Endothelial cell of hepatic sinusoid (primary cell): ENCODE measurements around the gene C5orf63.
"Not testable (repeated sequence)": the region's sequence is repeated elsewhere in the genome, so short reads cannot be mapped to it uniquely, and the experiment has no call there.

Experiments
- in situ Hi-C: cut with HindIII; loops from 2 replicates; pipeline ENCODE4 v1.10.0; 2017; ENCODE audit warnings: low sequenced_read_pairs

C5orf63 gene

DNA sequence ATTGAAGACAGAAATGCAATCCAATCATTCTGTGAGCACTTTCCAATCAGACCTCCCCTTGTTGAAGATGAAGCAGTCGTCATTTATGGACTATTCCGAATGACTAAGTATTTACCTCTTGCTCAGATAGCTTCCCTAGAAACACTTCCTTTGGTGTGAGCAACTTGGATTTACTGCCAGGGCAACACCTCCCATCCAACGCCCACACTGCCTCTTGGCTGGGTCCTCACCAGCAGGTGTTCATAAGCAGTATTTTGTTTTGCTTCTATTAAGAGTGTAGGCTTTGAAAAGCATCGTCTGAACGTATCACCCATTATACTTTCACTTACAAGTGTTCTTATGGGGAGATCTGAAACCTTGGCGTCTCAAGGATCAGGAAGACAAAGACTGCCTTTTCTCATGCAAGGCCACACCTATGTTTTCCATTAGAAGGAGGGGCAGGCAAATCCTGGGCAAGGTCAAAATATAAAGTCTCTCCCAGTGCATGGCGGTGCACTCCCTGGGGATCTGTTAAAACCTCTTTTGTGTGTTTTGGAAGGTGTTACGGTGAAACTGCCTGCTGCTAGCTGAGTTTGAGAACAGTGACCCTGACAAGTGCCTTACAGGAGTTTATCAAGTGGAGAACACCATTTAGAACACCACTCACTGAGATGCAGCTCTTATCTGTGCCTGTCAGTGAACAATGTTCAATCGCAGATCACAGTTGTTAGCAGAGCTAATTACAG lies 32.3 kb downstream of the C5orf63 start:
- in situ Hi-C loops: no loop called here

DNA sequence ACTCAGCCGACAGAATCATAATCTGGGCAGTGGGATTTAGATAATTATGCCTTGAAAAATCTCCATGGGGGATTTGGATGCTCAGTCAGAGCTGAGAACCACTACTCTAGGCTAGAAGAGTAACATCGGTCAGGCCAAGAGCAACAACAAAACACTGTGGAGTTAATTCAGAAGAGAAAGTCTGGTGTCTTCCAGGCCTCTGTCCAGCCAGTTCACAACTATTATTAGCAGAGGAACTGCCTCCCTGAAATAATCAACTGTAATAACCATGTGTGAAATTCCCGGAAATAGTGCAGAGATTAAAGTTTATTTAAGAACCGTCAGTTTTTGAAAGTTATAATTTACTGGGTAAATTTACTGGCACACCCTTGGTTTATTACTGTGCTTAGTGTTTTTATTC lies 34.8 kb downstream of the C5orf63 start:
- in situ Hi-C loops: no loop called here

DNA sequence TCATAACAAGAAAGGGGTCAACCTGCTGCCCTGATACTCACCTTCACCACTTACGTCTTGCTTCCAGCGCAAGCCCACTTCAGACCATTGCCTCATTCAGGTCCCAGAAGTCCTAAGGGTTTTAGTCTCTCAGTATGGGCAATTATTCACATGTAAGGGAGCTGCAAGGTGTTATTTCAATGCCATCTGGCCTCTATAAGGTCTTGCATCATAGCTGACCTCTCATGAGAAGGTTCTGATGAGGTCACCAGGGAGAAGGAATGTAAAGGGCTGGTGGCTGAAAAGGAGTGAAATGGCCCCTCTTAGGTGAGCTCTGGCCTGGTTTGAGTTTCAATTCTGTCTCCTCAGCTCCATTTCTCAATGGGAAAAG lies 41.5 kb downstream of the C5orf63 start:
- in situ Hi-C loops: no loop called here

DNA sequence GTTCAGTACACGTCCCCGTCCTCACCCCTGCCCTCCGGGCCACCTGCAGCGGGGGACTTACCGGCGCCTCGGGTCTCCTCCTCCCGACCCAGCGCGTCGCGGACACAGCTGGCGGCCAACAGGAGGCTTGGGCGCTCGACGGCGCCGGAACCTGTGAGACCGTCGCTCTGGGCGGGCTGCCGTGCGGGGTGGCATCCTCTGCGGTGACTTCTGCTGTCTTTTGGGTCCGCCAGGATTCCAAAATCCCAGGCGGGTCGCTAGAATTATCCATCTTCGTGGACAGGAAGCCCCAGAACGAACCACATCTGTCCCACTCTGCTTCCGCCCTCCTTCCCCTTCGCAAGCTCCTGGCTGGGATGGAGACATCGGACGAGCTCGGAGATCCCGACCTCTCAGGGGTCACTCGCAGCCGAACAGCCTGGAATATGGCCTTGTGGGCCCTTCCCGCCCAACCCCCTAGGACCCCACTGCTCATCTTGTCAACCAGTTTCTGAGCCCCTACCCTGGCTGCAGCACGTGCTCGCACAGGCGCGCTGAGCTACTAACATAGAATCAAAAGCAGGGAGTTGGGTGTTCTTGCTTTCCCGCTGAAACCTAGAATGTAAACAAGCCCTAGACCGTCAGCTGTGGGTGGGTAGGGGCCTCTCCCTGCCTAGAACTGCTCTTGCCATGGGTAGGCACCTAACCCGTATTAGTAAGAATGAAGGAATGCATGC lies 42.0 kb downstream of the C5orf63 start:
- in situ Hi-C loops: no loop called here

DNA sequence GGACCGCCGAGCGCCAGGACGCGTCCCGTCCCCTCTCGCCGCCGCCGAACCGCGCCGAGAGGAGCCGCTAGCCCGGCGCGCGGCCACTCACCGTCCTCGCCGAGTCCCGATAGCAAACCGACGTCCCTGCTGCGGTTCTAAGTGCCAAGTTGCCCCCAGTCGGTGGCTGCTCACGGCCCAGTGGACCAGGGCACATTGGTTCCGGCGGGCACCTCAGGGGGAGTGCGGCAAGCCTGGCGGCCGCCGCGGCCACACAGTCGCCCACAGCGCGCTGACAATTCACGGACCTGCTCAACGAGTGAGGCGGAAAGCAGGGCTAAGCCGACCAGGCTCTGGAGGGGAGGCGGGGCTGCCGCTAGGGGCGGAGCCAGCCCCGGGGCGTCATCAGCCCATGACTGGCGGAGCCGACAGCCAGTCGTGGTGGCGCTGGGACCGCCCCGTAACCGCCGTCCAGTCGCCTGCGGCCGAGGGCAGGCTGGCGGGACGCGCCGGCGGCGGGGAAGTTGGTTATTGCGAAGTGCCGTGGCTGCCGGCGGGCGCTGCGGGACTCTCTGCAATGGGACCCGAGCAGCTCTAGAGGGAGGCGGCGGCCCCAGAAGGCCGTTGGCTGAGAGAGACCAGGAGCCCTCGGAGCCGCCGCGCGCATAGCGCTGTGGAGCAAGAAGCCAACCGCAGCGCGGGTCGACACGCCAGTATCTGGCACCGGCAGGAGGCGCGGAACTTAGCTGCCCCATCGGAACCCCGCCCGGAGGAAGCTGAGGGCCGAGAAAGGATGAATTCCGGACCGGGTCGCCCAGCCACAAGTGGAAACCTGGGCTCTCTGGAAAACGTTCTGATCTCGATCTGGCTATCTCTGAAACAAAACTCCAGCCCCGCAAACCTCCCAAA lies 42.8 kb downstream of the C5orf63 start, which contains the start of gene MARCHF3:
TSS of gene MARCHF3 (minus strand) at position 300 of the 888 bp plus-strand sequence. CDS start 112,387 bp downstream, outside the sequence.
- in situ Hi-C loops: no loop called here

DNA sequence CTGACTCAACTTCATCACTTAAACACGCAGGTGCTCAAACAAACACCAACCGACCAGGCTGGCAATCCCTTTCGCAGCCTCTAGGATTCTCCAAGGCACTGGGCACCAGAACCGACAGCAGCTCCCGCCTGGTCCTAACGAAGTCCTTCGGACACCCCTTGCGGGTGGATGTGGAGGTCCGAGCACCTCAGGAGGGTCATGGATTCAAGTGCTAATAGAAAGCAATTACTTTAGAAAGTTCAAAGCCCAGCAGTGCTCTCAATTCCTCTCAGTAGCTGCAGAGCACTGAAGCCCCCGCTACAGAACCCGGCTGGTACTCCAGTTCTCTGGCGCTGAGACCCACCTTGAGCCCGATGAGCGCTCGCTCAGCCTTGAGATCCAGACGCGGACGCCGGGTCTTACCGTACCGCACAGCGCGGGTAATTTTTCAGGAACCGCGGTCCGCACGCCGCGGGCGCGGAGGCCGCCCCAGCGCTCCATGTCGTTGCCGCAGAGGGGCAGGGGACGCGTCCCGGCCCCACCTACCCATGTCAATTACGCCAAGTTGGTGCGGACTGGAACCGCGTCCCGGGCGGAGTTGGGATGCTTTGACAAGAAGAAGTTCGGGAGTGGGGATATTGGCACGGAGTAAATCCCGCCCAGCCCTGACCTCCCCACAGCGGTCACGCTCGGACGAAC lies 43.6 kb downstream of the C5orf63 start:
- in situ Hi-C loops: no loop called here

DNA sequence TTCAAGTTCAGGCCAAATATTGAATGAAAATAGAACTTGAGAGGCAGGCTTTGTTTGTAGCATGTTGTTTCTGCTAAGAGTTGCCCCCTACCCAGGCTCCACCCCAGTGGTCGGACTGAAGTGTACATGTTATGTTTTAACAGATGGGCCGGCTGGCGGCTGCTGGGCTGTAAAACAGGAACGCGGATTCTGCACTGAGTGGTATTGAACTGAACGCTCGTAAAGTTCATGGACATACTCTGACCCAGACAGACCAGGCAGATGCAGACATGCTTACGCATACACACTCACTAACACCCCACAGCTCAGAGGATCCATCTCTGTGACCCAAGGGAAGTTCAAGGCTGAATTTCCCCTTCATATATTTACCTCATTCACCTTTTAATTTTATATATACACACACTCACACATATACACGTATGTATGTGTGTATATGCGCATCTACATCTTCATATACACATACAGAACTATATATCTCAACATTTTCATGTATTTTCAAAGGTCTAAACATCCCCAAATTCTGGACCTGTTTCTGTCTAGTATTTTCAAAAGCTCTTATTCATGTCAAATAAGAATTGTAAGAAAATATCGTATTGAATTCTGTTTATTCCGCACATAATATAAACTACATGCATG lies 44.4 kb downstream of the C5orf63 start:
- in situ Hi-C loops: no loop called here

DNA sequence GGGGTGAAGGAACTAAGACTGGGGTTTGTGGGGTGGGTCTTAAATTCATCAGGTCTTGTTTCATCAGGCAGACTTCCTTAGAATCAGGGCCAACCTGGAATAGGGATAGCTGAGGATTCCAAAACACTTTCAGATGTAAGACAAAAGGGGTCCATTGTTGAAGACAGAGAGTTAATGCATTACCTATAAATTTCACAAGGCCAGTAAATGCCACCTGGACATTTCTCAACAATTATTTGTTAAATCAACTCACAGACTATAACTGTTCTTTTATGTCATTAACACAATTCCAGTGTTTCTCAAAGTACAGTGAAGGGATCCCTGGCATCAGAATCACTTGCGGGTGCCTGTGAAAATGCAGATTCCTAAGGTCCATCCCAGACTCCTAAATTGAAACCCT lies 45.8 kb downstream of the C5orf63 start:
- in situ Hi-C loops: no loop called here

DNA sequence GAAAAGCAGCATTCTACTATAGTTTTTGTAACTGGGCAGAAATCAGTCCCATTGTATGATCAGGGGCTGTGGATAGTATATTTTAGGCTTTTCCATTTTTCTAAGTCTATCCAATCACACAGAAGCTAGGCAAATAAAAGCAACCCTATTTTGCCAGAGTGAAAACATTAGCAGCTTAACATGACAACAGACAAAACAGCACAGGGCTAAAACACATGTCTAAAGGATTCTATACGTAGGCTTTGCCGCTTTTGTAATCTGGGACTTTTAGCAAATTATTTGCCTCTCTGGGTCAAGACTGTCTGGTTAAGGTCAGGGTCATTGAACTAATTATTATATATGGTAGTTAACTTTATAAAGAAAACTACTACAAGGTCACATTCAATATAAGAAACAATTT lies 47.1 kb downstream of the C5orf63 start:
- in situ Hi-C loops: no loop called here

DNA sequence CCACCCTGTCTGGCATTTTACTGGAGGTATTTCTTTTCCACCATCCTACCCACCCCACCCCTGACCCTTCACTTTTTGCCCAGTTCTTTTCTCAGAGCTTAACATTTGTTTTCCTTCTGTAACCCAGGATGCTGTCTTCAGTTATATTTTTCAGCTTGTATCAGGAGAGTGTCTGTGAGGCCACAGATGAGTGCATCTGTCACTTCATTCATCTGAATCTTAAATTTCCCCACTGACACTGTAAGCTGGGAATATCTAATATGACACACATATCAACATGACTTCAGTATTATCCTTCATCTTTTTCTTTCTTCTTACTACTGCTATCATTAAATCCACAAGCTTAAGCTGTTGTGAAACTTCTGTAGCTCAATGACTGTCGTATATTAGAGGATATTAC lies 47.8 kb downstream of the C5orf63 start:
- in situ Hi-C loops: no loop called here

DNA sequence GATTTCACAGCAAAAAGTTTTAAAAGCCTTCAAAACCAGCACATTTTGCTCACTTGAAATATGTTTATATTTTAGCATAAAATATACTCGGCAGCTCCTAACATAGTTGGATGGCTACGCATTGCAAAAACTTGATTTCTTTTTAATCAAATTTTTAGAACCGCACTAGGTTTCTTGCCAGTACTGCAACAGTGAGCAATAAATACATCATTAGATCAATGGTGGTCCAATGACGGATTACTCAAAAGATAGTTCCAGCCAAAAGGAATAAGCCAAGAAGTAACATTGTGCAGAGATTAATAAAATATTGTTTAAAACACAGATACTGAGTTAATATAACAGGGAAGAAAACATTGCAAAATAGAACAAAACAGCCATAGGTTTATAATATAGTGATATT lies 48.5 kb downstream of the C5orf63 start:
- in situ Hi-C loops: loop anchor here (5.0 kb wide), 1 partner anchor 58 kb away; no protein-coding TSS in a partner anchor

DNA sequence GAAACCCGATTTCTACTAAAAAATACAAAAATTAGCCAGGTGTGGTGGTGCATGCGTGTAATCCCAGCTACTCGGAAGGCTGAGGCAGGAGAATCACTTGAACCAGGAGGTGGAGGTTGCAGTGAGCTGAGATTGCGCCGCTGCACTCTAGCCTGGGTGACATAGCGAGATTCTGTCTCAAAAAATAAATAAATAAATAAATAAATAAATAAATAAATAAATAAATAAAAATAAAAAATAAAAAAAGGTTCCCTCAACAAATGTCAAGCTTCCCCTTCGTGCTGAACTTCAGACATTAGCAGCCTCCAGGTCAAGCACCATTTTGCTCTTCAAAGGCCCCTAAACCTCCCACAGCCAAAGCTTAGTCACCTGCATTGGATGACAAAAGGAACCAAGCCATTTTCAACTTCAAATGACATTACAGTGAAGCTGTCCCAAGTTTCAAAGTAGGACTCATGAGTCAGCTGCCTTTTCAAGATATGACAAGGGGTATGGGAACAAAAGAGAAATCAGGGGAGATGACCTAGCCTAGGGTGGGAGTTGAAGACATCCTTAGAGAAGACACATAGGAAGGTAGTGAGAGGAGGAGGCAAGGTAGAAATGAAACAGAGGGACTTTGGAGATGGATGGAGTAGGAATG lies 49.6 kb downstream of the C5orf63 start:
- in situ Hi-C loops: loop anchor here (5.0 kb wide), 1 partner anchor 56 kb away; no protein-coding TSS in a partner anchor

DNA sequence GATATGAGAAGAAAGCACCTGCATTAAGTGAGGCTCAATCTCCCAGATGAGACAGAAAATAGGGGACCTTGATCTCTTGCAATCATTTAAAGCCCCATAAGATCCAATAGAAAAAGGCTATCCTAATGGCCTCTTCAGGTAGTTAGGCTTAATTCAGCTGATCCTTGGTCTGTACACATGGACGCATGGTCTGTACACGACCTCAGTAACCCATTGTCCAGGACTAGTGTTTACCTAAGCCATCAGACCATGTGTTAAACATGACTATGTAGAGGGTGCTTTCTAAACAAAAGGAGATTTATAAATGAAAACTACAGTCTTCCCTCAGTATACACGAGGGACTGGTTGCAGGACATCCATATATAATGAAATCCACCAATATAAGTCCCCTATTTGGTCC lies 50.5 kb downstream of the C5orf63 start:
- in situ Hi-C loops: loop anchor here (5.0 kb wide), 1 partner anchor 56 kb away; no protein-coding TSS in a partner anchor

DNA sequence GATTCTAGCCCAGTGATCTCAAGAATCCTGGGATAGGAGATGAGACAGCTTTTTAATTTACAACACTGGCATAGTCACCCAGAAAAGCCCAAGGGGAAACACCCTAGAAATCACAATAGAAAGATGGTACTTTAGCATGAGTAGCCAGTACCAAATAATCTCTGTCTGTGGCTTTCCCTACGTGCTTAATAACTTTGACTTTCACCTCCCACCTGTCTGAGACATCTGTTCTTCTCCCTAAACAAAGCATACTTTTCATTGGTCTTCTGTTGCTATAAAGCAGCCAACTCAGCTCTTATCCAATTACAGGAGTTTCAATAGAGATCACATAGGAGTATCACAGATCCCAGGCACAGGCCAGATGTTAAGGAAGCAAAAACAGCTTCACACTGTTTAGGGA lies 53.4 kb downstream of the C5orf63 start:
- in situ Hi-C loops: loop anchor here (5.0 kb wide), 1 partner anchor 53 kb away; no protein-coding TSS in a partner anchor

DNA sequence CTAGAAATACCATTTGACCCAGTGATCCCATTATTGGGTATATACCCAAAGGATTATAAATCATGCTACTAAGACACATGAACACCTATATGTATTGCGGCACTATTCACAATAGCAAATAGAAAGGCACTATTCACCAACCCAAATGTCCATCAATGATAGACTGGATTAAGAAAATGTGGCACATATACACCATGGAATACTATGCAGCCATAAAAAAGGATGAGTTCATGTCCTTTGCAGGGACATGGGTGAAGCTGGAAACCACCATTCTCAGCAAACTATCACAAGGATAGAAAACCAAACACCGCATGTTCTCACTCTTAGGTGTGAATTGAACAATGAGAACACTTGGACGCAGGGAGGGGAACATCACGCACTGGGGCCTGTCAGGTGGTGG lies 56.6 kb downstream of the C5orf63 start:
- in situ Hi-C loops: not testable (repeated sequence)

DNA sequence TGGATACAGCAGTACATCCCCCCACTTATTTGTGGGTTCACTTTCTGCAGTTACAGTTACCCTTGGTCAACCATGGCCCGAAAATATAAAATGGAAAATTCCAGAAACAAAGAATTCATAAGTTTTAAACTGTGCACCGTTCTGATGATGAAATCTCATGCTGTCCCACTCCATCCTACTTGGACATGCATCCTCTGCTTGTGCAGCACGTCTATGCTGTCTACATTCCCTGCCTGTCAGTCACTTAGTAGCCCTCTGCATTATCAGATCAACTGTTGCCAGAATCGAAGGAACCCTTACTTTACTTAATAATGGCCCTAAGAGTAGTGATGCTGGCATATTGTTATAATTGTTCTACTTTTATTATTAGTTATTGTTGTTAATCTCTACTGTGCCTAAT lies 57.6 kb downstream of the C5orf63 start:
- in situ Hi-C loops: no loop called here

DNA sequence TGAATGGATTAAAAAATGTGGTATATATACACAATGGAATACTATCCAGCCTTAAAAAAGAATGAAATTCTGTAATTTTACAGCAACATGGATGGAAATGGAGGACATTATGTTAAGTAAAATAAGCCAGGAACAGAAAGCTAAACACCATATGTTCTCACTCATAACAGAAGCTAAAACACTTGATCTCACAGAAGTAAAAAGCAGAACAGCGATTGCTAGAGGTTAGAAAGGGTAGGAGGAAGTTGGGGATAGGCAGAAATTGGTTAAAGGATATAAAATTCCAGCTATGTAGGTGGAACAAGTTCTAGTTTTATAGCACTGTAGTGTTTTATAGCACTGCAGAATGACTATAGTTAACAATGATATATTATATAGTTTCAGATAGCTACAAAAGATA lies 58.7 kb downstream of the C5orf63 start:
- in situ Hi-C loops: no loop called here

DNA sequence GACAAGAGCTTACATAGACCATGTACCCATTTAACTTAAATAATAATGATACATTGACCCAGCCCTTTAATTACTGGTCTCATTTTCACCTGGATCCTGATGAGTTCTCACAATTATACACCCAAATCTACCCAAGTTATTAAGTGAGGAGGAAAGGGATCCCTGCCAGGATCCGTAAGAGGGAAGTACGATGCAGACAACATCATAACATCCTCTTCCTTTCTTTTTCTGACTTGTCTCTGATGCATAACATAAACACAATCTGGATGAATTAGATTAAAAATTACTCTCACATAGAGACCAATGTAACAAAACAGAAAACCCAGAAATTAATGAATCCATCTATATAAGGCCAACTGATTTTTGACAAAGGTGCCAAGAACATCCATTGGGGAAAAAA lies 59.9 kb downstream of the C5orf63 start:
- in situ Hi-C loops: no loop called here

DNA sequence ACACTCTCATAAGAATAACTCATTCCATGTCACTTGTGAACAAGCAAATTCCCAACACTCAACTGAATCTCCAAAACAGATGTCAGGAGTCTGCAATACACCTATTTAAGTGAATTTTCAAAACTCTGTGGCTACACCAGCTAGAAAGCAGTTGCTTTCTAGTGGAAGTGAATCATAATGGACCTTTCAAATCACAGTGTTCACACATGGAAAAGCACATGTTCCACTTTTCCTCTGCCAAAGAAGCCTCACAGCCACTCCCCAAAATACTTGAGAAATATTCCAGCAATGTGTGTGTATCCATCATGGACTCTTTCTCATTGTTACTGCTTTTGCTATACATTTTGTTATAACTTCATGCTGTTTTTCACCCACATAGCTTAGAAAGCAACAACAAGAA lies 60.4 kb downstream of the C5orf63 start:
- in situ Hi-C loops: no loop called here
